Gastrocnemius medialis (tissue), 4 donors: ENCODE data around the gene CST7. TPM values are rescaled to one million over a fixed set of nuclear protein-coding genes. Genes with fewer than 3 reads are reported as not detected.

Experiments used
- ATAC-seq, 2 donors: fragments of 150-250 bp; one replicate each; pipeline ENCODE4 v1.9.1; 2016
- DNase-seq, 2 donors: peaks; one replicate each; pipeline ENCODE4 v3.0.0-alpha.2; 2019
- H3K27ac ChIP-seq, 4 donors: fragments of 200-600 bp; sonication (generic); 1 replicate in 1 of 4; 2 replicates in 3 of 4; pipeline ENCODE4 v1.5.1; 2016 to 2018; ENCODE audit warnings: mild to moderate bottlenecking in 2 of 4, moderate library complexity in 1 of 4
- H3K27me3 ChIP-seq, 3 donors: fragments of 200-600 bp; sonication (generic) in 2 of 3; 1 replicate in 1 of 3; 2 replicates in 2 of 3; pipeline versions ENCODE4 v1.5.1 to v1.6.0; 2016 to 2019; ENCODE audit warnings: mild to moderate bottlenecking in 1 of 3, moderate library complexity in 1 of 3
- H3K36me3 ChIP-seq, 2 donors: fragments of 200-600 bp; sonication (generic) in 1 of 2; one replicate each; pipeline ENCODE4 v1.5.1; 2017 to 2018
- H3K4me1 ChIP-seq, 2 donors: fragments of 200-600 bp; sonication (generic) in 1 of 2; one replicate each; pipeline ENCODE4 v1.5.1; 2016 to 2017; ENCODE audit warnings: mild to moderate bottlenecking in 2 of 2
- H3K4me3 ChIP-seq, 4 donors: fragments of 200-600 bp; sonication (generic) in 3 of 4; 1 replicate in 1 of 4; 2 replicates in 3 of 4; pipeline ENCODE4 v1.5.1; 2016 to 2019; ENCODE audit warnings: mild to moderate bottlenecking in 2 of 4
- H3K9me3 ChIP-seq, 3 donors: fragments of 200-600 bp; sonication (generic) in 2 of 3; 1 replicate in 1 of 3; 2 replicates in 2 of 3; pipeline ENCODE4 v1.5.1; 2016 to 2019
- CTCF ChIP-seq, 5 experiments: fragments of 450-650 bp in 3 of 5; fragments of 200-600 bp in 2 of 5; sonication (generic) in 2 of 5; IDR thresholded peaks in 4 of 5; conservative IDR thresholded peaks in 1 of 5; 1 replicate in 4 of 5; 2 replicates in 1 of 5; pipeline ENCODE4 v1.5.1; 2016 to 2019; ENCODE audit warnings: antibody characterized with exemption in 5 of 5, mild to moderate bottlenecking in 3 of 5, moderate library complexity in 3 of 5
- POLR2A ChIP-seq, 2 donors: fragments of 450-650 bp; IDR thresholded peaks; one replicate each; pipeline ENCODE4 v1.6.1; 2017; ENCODE audit warnings: antibody characterized with exemption in 2 of 2, mild to moderate bottlenecking in 2 of 2, moderate library complexity in 2 of 2
- in situ Hi-C, 4 donors: fragments of 200-750 bp; cut with MboI; loops; one replicate each; pipeline versions ENCODE4 v1.15.0 to v1.8.0; 2017; ENCODE audit warnings: low sequenced_read_pairs in 4 of 4
- intact Hi-C: fragments of 100-400 bp; cut with DNase I; formaldehyde crosslinking; loops from one replicate; pipeline ENCODE4 v1.15.1; 2023; ENCODE audit warnings: low total_unique reads
- total RNA-seq, 4 donors: library from RNA; depleted of rRNA; stranded (reverse); fragments of >200 nt; gene quantifications; one replicate each; pipeline versions ENCODE4 v1.1.0 to v1.2.3, GENCODE V29; 2016

The CST7 gene
- total RNA-seq, 4 donors from 2014 or later, result 0.91 to 1.9 (median 1.0) TPM; not detected in 1

GRCh38 chr20:24977797-24978196, 28.7 kb downstream of the CST7 start:
- DNase-seq, result no peak
- no peaks in the 10 kb centered on the region for H3K4me1 ChIP-seq
- intact Hi-C loops, result no loop called here
- no peaks in the 10 kb centered on the region for H3K27me3 ChIP-seq
- no peak overlapping the region for H3K4me3 ChIP-seq
- no peak for ATAC-seq
- H3K36me3 ChIP-seq, result peaks cover 0 to 39% of the 10 kb centered on the region in 2 donors
- no peaks in the 10 kb centered on the region for H3K9me3 ChIP-seq
- TF ChIP-seq CTCF (IDR thresholded peaks at IDR 0.05 in 4 of 5, conservative IDR thresholded peaks at IDR 0.05 in 1 of 5) (no peak), POLR2A (IDR thresholded peaks at IDR 0.05) (no peak)
- in situ Hi-C loops, result loop anchor here (25.0 kb wide), 5 partner anchors 210 to 1340 kb away; partner anchors contain the start of genes CST3 (in 1 of the 4) and ENTPD6 (in 1 of the 4)
- H3K27ac ChIP-seq, result no peak overlapping the region

GRCh38 chr20:24978513-24978912, 29.4 kb downstream of the CST7 start:
- intact Hi-C loops, result no loop called here
- ATAC-seq (peak in 1 of 2 donors; percentile 53), DNase-seq (peak in 1 of 2 donors; percentile 49)
- peaks cover 0 to 39% of the 10 kb centered on the region in 2 donors for H3K36me3 ChIP-seq
- no peaks in the 10 kb centered on the region for H3K4me1 ChIP-seq
- TF ChIP-seq CTCF (IDR thresholded peaks at IDR 0.05 in 4 of 5, conservative IDR thresholded peaks at IDR 0.05 in 1 of 5) (no peak), POLR2A (IDR thresholded peaks at IDR 0.05) (no peak)
- H3K4me3 ChIP-seq, result no peak overlapping the region
- H3K27ac ChIP-seq, result no peak overlapping the region
- H3K27me3 ChIP-seq, result no peaks in the 10 kb centered on the region
- H3K9me3 ChIP-seq, result no peaks in the 10 kb centered on the region
- in situ Hi-C loops, result loop anchor here (25.0 kb wide), 5 partner anchors 209 to 1341 kb away; partner anchors contain the start of genes CST3 (in 1 of the 4) and ENTPD6 (in 1 of the 4)

GRCh38 chr20:24979036-24979960, 30.2 kb downstream of the CST7 start:
- Histone ChIP-seq H3K9me3 (no peaks in the 10 kb centered on the region), H3K27ac (no peak overlapping the region), H3K27me3 (no peaks in the 10 kb centered on the region), H3K4me1 (peaks cover 2 to 4% of the 10 kb centered on the region in 2 donors), H3K4me3 (no peak overlapping the region), H3K36me3 (peaks cover 0 to 32% of the 10 kb centered on the region in 2 donors)
- in situ Hi-C loops, result loop anchor here (25.0 kb wide), 5 partner anchors 208 to 1342 kb away; partner anchors contain the start of genes CST3 (in 1 of the 4) and ENTPD6 (in 1 of the 4)
- DNase-seq (no peak), ATAC-seq (no peak)
- intact Hi-C loops, result no loop called here
- TF ChIP-seq CTCF (IDR thresholded peaks at IDR 0.05 in 4 of 5, conservative IDR thresholded peaks at IDR 0.05 in 1 of 5) (no peak), POLR2A (IDR thresholded peaks at IDR 0.05) (no peak)

- no peak overlapping the region for H3K27ac ChIP-seq
- intact Hi-C loops (no loop called here), in situ Hi-C loops (loop anchor here (25.0 kb wide), 5 partner anchors 207 to 1343 kb away; partner anchors contain the start of genes CST3 (in 1 of the 4) and ENTPD6 (in 1 of the 4))
- H3K4me1 ChIP-seq, result peaks cover 13 to 15% of the 10 kb centered on the region in 2 donors
- peaks cover 0 to 31% of the 10 kb centered on the region in 2 donors for H3K36me3 ChIP-seq
- DNase-seq, result no peak
- no peak for ATAC-seq
- no peaks in the 10 kb centered on the region for H3K27me3 ChIP-seq
- H3K9me3 ChIP-seq, result no peaks in the 10 kb centered on the region
- no peak overlapping the region for H3K4me3 ChIP-seq
- TF ChIP-seq CTCF (IDR thresholded peaks at IDR 0.05 in 4 of 5, conservative IDR thresholded peaks at IDR 0.05 in 1 of 5) (no peak), POLR2A (IDR thresholded peaks at IDR 0.05) (no peak)
These were observed 31.4 kb downstream of the CST7 start for GRCh38 chr20:24980291-24981053.
